ENCODE measurements around the gene PLEKHA6. TPM values are rescaled to one million over a fixed set of nuclear protein-coding genes. Genes with fewer than 3 reads are reported as not detected.

Gene PLEKHA6
- total RNA-seq, 1 experiment from 2014 or later: 5.5 TPM

DNA sequence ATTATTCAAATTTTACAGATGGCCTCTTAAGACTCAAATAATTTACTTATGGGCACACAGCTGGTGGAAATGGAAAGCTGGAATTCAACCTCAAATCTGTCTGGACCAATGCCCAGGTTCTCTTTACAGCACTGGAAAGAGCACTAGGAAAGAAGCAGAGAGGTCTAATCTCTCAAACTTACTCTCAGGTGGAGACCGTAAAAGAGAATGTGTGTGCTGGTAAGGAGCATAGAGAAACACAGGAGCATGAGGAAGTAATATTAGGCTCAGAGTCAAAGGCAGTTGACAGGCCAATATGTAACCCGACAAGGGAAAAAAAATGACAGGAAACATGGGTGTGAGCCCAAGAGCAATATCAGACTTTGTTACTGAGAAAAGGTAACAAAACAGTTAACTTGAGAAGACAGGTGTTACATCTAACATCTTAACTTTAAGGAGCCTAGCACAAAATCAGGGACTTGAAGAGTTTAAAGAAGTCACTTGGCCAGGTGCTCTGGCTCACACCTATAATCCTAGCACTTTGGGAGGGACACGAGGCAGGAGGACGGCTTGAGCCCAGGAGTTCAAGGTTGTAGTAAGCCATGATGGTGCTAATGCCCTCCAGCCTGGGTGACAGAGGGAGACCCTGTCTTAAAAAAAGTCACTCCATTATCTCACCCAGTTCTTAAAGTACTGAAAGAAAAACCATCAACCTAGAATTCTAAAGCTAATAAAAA lies 31.2 kb upstream of the PLEKHA6 start:
- ChIA-PET CTCF (no interaction called here), POLR2A (no interaction called here)
- H3K36me3 ChIP-seq (ENCODE audit: control insufficient read depth, insufficient read depth, low read length): no peaks in the 10 kb centered on the region
- H3K4me1 ChIP-seq (ENCODE audit: control insufficient read depth, insufficient read depth, low read length): no peaks in the 10 kb centered on the region
- intact Hi-C loops (cut with micrococcal nuclease; ENCODE audit: unreplicated experiment): no loop called here
- no peak for DNase-seq (ENCODE audit: low read depth, low spot score)
- H3K27ac ChIP-seq (ENCODE audit: low read length): no peak overlapping the region
- TF ChIP-seq, protein P1, sequence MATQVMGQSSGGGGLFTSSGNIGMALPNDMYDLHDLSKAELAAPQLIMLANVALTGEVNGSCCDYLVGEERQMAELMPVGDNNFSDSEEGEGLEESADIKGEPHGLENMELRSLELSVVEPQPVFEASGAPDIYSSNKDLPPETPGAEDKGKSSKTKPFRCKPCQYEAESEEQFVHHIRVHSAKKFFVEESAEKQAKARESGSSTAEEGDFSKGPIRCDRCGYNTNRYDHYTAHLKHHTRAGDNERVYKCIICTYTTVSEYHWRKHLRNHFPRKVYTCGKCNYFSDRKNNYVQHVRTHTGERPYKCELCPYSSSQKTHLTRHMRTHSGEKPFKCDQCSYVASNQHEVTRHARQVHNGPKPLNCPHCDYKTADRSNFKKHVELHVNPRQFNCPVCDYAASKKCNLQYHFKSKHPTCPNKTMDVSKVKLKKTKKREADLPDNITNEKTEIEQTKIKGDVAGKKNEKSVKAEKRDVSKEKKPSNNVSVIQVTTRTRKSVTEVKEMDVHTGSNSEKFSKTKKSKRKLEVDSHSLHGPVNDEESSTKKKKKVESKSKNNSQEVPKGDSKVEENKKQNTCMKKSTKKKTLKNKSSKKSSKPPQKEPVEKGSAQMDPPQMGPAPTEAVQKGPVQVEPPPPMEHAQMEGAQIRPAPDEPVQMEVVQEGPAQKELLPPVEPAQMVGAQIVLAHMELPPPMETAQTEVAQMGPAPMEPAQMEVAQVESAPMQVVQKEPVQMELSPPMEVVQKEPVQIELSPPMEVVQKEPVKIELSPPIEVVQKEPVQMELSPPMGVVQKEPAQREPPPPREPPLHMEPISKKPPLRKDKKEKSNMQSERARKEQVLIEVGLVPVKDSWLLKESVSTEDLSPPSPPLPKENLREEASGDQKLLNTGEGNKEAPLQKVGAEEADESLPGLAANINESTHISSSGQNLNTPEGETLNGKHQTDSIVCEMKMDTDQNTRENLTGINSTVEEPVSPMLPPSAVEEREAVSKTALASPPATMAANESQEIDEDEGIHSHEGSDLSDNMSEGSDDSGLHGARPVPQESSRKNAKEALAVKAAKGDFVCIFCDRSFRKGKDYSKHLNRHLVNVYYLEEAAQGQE (IDR thresholded peaks at IDR 0.05; ENCODE audit: insufficient read depth in 1 of 2, low read depth in 2 of 2, low read length in 1 of 2): no peak
- TF ChIP-seq SIN3A (IDR thresholded peaks at IDR 0.05; ENCODE audit: borderline replicate concordance, insufficient read depth, low read depth, low read length): no peak
- no peak for TF ChIP-seq POLR2AphosphoS5 (IDR thresholded peaks at IDR 0.05; ENCODE audit: low read depth, low read length)
- no peak for TF ChIP-seq TCF7L2 (IDR thresholded peaks at IDR 0.05; ENCODE audit: low read depth, low read length)
- TF ChIP-seq, protein P2, sequence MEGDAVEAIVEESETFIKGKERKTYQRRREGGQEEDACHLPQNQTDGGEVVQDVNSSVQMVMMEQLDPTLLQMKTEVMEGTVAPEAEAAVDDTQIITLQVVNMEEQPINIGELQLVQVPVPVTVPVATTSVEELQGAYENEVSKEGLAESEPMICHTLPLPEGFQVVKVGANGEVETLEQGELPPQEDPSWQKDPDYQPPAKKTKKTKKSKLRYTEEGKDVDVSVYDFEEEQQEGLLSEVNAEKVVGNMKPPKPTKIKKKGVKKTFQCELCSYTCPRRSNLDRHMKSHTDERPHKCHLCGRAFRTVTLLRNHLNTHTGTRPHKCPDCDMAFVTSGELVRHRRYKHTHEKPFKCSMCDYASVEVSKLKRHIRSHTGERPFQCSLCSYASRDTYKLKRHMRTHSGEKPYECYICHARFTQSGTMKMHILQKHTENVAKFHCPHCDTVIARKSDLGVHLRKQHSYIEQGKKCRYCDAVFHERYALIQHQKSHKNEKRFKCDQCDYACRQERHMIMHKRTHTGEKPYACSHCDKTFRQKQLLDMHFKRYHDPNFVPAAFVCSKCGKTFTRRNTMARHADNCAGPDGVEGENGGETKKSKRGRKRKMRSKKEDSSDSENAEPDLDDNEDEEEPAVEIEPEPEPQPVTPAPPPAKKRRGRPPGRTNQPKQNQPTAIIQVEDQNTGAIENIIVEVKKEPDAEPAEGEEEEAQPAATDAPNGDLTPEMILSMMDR (IDR thresholded peaks at IDR 0.05): no peak
- no peak overlapping the region for H3K4me3 ChIP-seq (ENCODE audit: low read depth in 2 of 2, low read length in 2 of 2)
- BruUV-seq (replicated peaks): no TSS peak
- no peaks in the 10 kb centered on the region for H3K9me3 ChIP-seq (ENCODE audit: control insufficient read depth, insufficient read depth, low read depth, low read length)
- ATAC-seq: no peak
- H3K27me3 ChIP-seq (ENCODE audit: control insufficient read depth, insufficient read depth, low read length): no peaks in the 10 kb centered on the region
- in situ Hi-C loops (cut with HindIII; ENCODE audit: low pct_unique_long_range_greater_than_20kb, low sequenced_read_pairs): no loop called here

DNA sequence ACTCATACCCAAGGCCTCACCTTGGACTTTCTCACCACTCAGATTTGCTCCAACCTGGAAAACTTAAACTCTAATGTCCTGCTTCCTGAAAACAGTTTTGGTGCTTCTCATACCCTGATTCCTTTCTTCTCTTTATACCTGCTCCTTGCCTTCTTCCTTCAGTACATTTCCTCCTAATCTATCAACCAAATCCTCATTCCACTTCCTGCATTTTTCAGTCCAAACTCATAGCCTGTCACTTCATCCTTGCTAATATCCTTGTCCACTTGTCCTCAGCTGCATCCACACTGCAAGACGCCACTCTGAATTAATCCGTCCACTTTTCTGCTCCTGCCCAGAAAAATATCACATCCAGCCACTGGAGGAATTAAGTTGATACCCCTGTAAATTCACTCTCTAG lies 26.0 kb upstream of the PLEKHA6 start:
- ChIA-PET POLR2A (interaction anchor here (0.6 to 0.7 kb wide), 4 partner anchors 9 to 377 kb away, joined by 3 to 7 read pairs (median 4); no protein-coding TSS in a partner anchor), CTCF (interaction anchor here (0.6 kb wide), 1 partner anchor 26 kb away, joined by 3 read pairs; the partner anchor contains the start of gene PLEKHA6)
- no peak for ATAC-seq
- intact Hi-C loops (cut with micrococcal nuclease; ENCODE audit: unreplicated experiment) (no loop called here), in situ Hi-C loops (cut with HindIII; ENCODE audit: low pct_unique_long_range_greater_than_20kb, low sequenced_read_pairs) (no loop called here)
- H3K9me3 ChIP-seq (ENCODE audit: control insufficient read depth, insufficient read depth, low read depth, low read length): no peaks in the 10 kb centered on the region
- 0 out of 2 replicates have a peak, but pooled peaks cover 5% of the 10 kb centered on the region for H3K27me3 ChIP-seq (ENCODE audit: control insufficient read depth, insufficient read depth, low read length)
- H3K27ac ChIP-seq (ENCODE audit: low read length): no peak overlapping the region
- no peaks in the 10 kb centered on the region for H3K36me3 ChIP-seq (ENCODE audit: control insufficient read depth, insufficient read depth, low read length)
- H3K4me3 ChIP-seq (ENCODE audit: low read depth in 2 of 2, low read length in 2 of 2): no peak overlapping the region
- no peaks in the 10 kb centered on the region for H3K4me1 ChIP-seq (ENCODE audit: control insufficient read depth, insufficient read depth, low read length)
- BruUV-seq (replicated peaks): no TSS peak
- TF ChIP-seq SIN3A (IDR thresholded peaks at IDR 0.05; ENCODE audit: borderline replicate concordance, insufficient read depth, low read depth, low read length): no peak
- no peak for TF ChIP-seq POLR2AphosphoS5 (IDR thresholded peaks at IDR 0.05; ENCODE audit: low read depth, low read length)
- TF ChIP-seq, protein P1 (IDR thresholded peaks at IDR 0.05; ENCODE audit: insufficient read depth in 1 of 2, low read depth in 2 of 2, low read length in 1 of 2): no peak
- TF ChIP-seq, protein P2 (IDR thresholded peaks at IDR 0.05): no peak
- TF ChIP-seq TCF7L2 (IDR thresholded peaks at IDR 0.05; ENCODE audit: low read depth, low read length): no peak
- no peak for DNase-seq (ENCODE audit: low read depth, low spot score)

Data from Panc1 (cell line).